ENCODE measurements around the gene KDM4C.

GRCh38 chr9:7094052-7094451 is 336.3 kb downstream of the KDM4C start:
- TF ChIP-seq CTCF (IDR thresholded peaks at IDR 0.05 in 8 of 11, conservative IDR thresholded peaks at IDR 0.05 in 3 of 11) (no peak), POLR2AphosphoS5 (IDR thresholded peaks at IDR 0.05) (no peak)
